GM12892 (cell line): Measurements from ENCODE around the gene CD207.

Experiments
- POLR2A ChIP-seq: IDR thresholded peaks from 2 replicates; pipeline ENCODE4 v1.6.1; 2011; ENCODE audit warnings: low read depth, low read length, control low read depth
- POLR2AphosphoS5 ChIP-seq: IDR thresholded peaks from 2 replicates; pipeline ENCODE4 v1.6.1; 2011; ENCODE audit warnings: low read depth, low read length, control low read depth
- TAF1 ChIP-seq: IDR thresholded peaks from 2 replicates; pipeline ENCODE4 v1.6.1; 2011; ENCODE audit warnings: low read depth, mild to moderate bottlenecking, control low read depth, low read length, borderline replicate concordance

GRCh38 chr2:70797506-70797905 is 38.1 kb downstream of the CD207 start:
- no peak for TF ChIP-seq POLR2A
- TF ChIP-seq POLR2AphosphoS5, result no peak
- TF ChIP-seq TAF1, result no peak
